HCT116 (cell line): Measurements from ENCODE around the gene MAL. TPM values are rescaled to one million over a fixed set of nuclear protein-coding genes. Genes with fewer than 3 reads are reported as not detected.

Experiments used
- ATAC-seq: fragments of 200-7000 bp; cut with Tn5 transposase; 2 replicates; pipeline ENCODE4 v1.9.1; 2020; ENCODE audit warnings: mild to moderate bottlenecking, moderate library complexity
- BruUV-seq: library from RNA; stranded (reverse); fragments of 400-500 nt; replicated peaks from 2 replicates; lab custom pipeline; 2021; lab: Mats Ljungman, UMichigan
- CTCF ChIA-PET: fragments of 300-600 bp; sonication (Branson Sonifier 250); formaldehyde crosslinking; loops from one replicate; lab custom pipeline; 2021; ENCODE audit warnings: antibody characterized with exemption; lab: Charles Lee
- POLR2A ChIA-PET: fragments of 300-600, 350-600 bp; sonication (Branson Sonifier 250); formaldehyde crosslinking; loops from one replicate; lab custom pipeline; 2021; ENCODE audit warnings: antibody characterized with exemption; lab: Charles Lee
- RAD21 ChIA-PET, 2 experiments: fragments of 300-600 bp; sonication (Branson Sonifier 250); formaldehyde crosslinking; loops; one replicate each; lab custom pipeline; 2023; ENCODE audit warnings: low total read pairs in 2 of 2; ENCODE audit not compliant: uncharacterized antibody in 2 of 2, unreplicated experiment in 2 of 2, low non-redundant PET in 1 of 2; lab: Charles Lee
- DNase-seq: peaks from one replicate; pipeline ENCODE4 v3.0.0-alpha.2; 2010; ENCODE audit warnings: low read depth, low spot score
- H2AFZ ChIP-seq: fragments of 200-600 bp; shearing (Covaris generic), sonication (generic); 2 replicates; pipeline ENCODE4 v1.6.1; 2017; ENCODE audit warnings: low read depth, mixed run types, mixed read lengths, antibody characterized with exemption, low read length; ENCODE audit not compliant: poor library complexity, severe bottlenecking
- H3K27ac ChIP-seq: 2 replicates; pipeline ENCODE4 v1.5.1; 2012; ENCODE audit warnings: low read depth, low read length
- H3K27me3 ChIP-seq: fragments of 200-600 bp; sonication (generic); 2 replicates; pipeline ENCODE4 v1.6.1; 2016; ENCODE audit warnings: mixed run types, low read length, mixed read lengths; ENCODE audit not compliant: insufficient read depth
- H3K36me3 ChIP-seq, 2 experiments: fragments of 200-500 bp in 1 of 2; fragments of 200-600 bp in 1 of 2; sonication (Bioruptor generic) in 1 of 2; sonication (generic) in 1 of 2; 2 replicates each; pipeline versions ENCODE4 v1.5.1 to v1.6.1; 2014 to 2016; ENCODE audit warnings: low read length in 2 of 2, inconsistent platforms in 1 of 2, mixed read lengths in 1 of 2, mixed run types in 1 of 2; ENCODE audit not compliant: insufficient read depth in 2 of 2, control insufficient read depth in 1 of 2
- H3K4me1 ChIP-seq, 2 experiments: fragments of 200-600 bp in 1 of 2; sonication (generic) in 1 of 2; 2 replicates each; pipeline versions ENCODE4 v1.5.1 to v1.6.1; 2012 to 2017; ENCODE audit warnings: low read length in 2 of 2, inconsistent platforms in 1 of 2, mild to moderate bottlenecking in 1 of 2, mixed read lengths in 1 of 2, mixed run types in 1 of 2, moderate library complexity in 1 of 2; ENCODE audit not compliant: insufficient read depth in 2 of 2, control insufficient read depth in 1 of 2
- H3K4me2 ChIP-seq: fragments of 200-600 bp; sonication (generic); 2 replicates; pipeline ENCODE4 v1.6.1; 2017; ENCODE audit warnings: mixed run types, low read length, mixed read lengths
- H3K4me3 ChIP-seq, 2 experiments: fragments of 200-600 bp in 1 of 2; sonication (generic) in 1 of 2; replicated peaks in 1 of 2; 2 replicates each; pipeline ENCODE4 v1.5.1; 2011 to 2016; ENCODE audit warnings: low read length in 2 of 2, control low read depth in 1 of 2, low read depth in 1 of 2, mild to moderate bottlenecking in 1 of 2, mixed read lengths in 1 of 2, mixed run types in 1 of 2
- H3K79me2 ChIP-seq: fragments of 200-600 bp; sonication (generic); 2 replicates; pipeline ENCODE4 v1.6.1; 2017; ENCODE audit warnings: mild to moderate bottlenecking, mixed run types, low read length, moderate library complexity, mixed read lengths; ENCODE audit not compliant: insufficient read depth
- H3K9ac ChIP-seq: fragments of 200-600 bp; sonication (generic); 2 replicates; pipeline ENCODE4 v1.6.1; 2016; ENCODE audit warnings: low read length, mixed read lengths
- H3K9me2 ChIP-seq: fragments of 200-600 bp; sonication (generic), shearing (Covaris generic); 2 replicates; pipeline ENCODE4 v1.6.1; 2017; ENCODE audit warnings: mixed run types, mild to moderate bottlenecking, moderate library complexity; ENCODE audit not compliant: insufficient read depth
- H3K9me3 ChIP-seq, 2 experiments: fragments of 200-500 bp in 1 of 2; fragments of 200-600 bp in 1 of 2; sonication (Bioruptor generic) in 1 of 2; sonication (generic) in 1 of 2; 2 replicates each; pipeline ENCODE4 v1.6.1; 2014 to 2017; ENCODE audit warnings: low read length in 2 of 2, mixed read lengths in 2 of 2, inconsistent platforms in 1 of 2, low read depth in 1 of 2, mild to moderate bottlenecking in 1 of 2, mixed run types in 1 of 2, moderate library complexity in 1 of 2; ENCODE audit not compliant: control insufficient read depth in 1 of 2, insufficient read depth in 1 of 2
- H4K20me1 ChIP-seq: fragments of 200-600 bp; sonication (generic), shearing (Covaris generic); 2 replicates; pipeline ENCODE4 v1.6.1; 2017; ENCODE audit warnings: mixed run types, mild to moderate bottlenecking, moderate library complexity; ENCODE audit not compliant: insufficient read depth
- CEBPB ChIP-seq: IDR thresholded peaks from 2 replicates; pipeline ENCODE4 v1.6.1; 2012; ENCODE audit warnings: low read depth
- EGR1 ChIP-seq: IDR thresholded peaks from 2 replicates; pipeline ENCODE4 v1.6.1; 2012; ENCODE audit warnings: low read depth
- EZH2 ChIP-seq: fragments of 200-600 bp; sonication (generic); IDR thresholded peaks from 2 replicates; pipeline ENCODE4 v1.6.1; 2017; ENCODE audit warnings: antibody characterized with exemption, mixed run types
- EZH2phosphoT487 ChIP-seq: fragments of 200-600 bp; IDR thresholded peaks from 2 replicates; pipeline ENCODE4 v1.6.1; 2018; ENCODE audit warnings: antibody characterized with exemption, borderline replicate concordance
- FOSL1 ChIP-seq: IDR thresholded peaks from 2 replicates; pipeline ENCODE4 v1.6.1; 2012; ENCODE audit warnings: low read depth
- JUND ChIP-seq: IDR thresholded peaks from 2 replicates; pipeline ENCODE4 v1.6.1; 2012
- POLR2A ChIP-seq: IDR thresholded peaks from 2 replicates; pipeline ENCODE4 v1.7.0; 2011; ENCODE audit warnings: borderline replicate concordance; ENCODE audit not compliant: insufficient read depth, insufficient read length; ENCODE audit errors: extremely low read depth
- POLR2AphosphoS5 ChIP-seq: IDR thresholded peaks from 2 replicates; pipeline ENCODE4 v1.6.1; 2011; ENCODE audit warnings: mild to moderate bottlenecking, low read depth, low read length, moderate library complexity
- RAD21 ChIP-seq: IDR thresholded peaks from 2 replicates; pipeline ENCODE4 v1.6.1; 2012; ENCODE audit warnings: low read depth, mild to moderate bottlenecking
- SP1 ChIP-seq: IDR thresholded peaks from 2 replicates; pipeline ENCODE4 v1.6.1; 2012; ENCODE audit warnings: low read depth
- TCF7L2 ChIP-seq: IDR thresholded peaks from 2 replicates; pipeline ENCODE4 v1.7.0; 2011; ENCODE audit warnings: borderline replicate concordance, inconsistent platforms; ENCODE audit not compliant: insufficient read depth, insufficient read length; ENCODE audit errors: extremely low read depth
- YY1 ChIP-seq: IDR thresholded peaks from 2 replicates; pipeline ENCODE4 v1.6.1; 2011; ENCODE audit warnings: low read length, low read depth, moderate library complexity, mild to moderate bottlenecking; ENCODE audit not compliant: insufficient replicate concordance; ENCODE audit errors: extremely low read depth
- ZFX ChIP-seq: fragments of 450-650 bp; IDR thresholded peaks from 2 replicates; pipeline ENCODE4 v1.6.1; 2017
- intact Hi-C: fragments of 100-400 bp; cut with micrococcal nuclease; formaldehyde crosslinking; loops from 2 replicates; pipeline ENCODE4 v1.10.0; 2022
- total RNA-seq: library from RNA; stranded (reverse); gene quantifications from one replicate; pipeline ENCODE4 v1.2.1, GENCODE V29; 2021; ENCODE audit not compliant: unreplicated experiment
- TF ChIP-seq, protein P1 (sequence below): IDR thresholded peaks from 2 replicates; pipeline ENCODE4 v1.6.1; 2011; ENCODE audit warnings: mild to moderate bottlenecking, low read length, moderate library complexity; ENCODE audit not compliant: insufficient replicate concordance; ENCODE audit errors: extremely low read depth
- TF ChIP-seq, protein P2 (sequence below): IDR thresholded peaks from 2 replicates; pipeline ENCODE4 v1.6.1; 2012; ENCODE audit warnings: low read depth

Gene MAL
- total RNA-seq, 1 experiment from 2014 or later, result not detected

DNA sequence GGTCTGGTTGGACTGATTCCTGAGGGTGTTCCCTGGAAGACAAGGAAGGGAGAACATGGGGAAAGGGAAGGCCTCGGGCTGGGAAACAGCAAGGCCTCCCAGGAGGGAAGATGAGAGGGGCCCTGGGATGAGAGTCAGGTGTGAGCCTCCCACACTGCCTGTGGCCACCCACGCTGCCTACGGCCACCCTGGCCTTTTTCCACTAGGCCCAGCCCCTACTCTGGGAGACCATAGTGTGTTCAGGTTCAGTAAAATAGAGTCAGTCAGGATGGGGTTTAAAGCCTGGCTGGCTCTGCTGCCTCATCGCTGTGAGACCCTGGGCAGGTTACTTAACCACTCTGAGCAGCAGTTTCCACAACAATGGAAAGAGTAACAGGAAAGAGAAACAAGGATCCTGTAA lies 47.7 kb upstream of the MAL start (continued):
- TF ChIP-seq, protein P1, sequence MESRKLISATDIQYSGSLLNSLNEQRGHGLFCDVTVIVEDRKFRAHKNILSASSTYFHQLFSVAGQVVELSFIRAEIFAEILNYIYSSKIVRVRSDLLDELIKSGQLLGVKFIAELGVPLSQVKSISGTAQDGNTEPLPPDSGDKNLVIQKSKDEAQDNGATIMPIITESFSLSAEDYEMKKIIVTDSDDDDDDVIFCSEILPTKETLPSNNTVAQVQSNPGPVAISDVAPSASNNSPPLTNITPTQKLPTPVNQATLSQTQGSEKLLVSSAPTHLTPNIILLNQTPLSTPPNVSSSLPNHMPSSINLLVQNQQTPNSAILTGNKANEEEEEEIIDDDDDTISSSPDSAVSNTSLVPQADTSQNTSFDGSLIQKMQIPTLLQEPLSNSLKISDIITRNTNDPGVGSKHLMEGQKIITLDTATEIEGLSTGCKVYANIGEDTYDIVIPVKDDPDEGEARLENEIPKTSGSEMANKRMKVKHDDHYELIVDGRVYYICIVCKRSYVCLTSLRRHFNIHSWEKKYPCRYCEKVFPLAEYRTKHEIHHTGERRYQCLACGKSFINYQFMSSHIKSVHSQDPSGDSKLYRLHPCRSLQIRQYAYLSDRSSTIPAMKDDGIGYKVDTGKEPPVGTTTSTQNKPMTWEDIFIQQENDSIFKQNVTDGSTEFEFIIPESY, result no peak
- TF ChIP-seq CEBPB, result no peak
- TF ChIP-seq FOSL1, result no peak
- no peak for TF ChIP-seq YY1
- no peak for TF ChIP-seq POLR2AphosphoS5

DNA sequence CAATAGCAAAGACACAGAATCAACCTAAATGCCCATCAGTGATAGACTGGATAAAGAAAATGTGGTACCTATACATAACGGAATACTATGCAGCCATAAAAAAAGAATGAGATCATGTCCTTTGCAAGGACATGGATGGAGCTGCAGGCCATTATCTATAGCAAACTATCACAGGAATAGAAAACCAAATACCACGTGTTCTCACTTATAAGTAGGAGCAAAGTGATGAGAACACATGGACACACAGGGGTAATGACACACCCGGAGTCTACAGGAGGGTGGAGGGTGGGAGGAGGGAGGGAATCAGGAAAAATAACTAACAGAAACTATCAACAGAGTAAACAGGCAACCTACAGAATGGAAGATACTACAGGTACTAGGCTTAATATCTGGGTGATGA lies 46.6 kb upstream of the MAL start:
- ChIA-PET CTCF (no interaction called here), POLR2A (no interaction called here), RAD21 (no interaction called here)
- H3K9me3 ChIP-seq, result no peaks in the 10 kb centered on the region
- H3K36me3 ChIP-seq, result no peaks in the 10 kb centered on the region
- no peak overlapping the region for H3K9ac ChIP-seq
- DNase-seq, result no peak
- intact Hi-C loops, result no loop called here
- no TSS peak for BruUV-seq
- H3K27ac ChIP-seq, result no peak overlapping the region
- TF ChIP-seq POLR2AphosphoS5 (no peak), FOSL1 (no peak), POLR2A (no peak), EZH2 (no peak), ZFX (no peak), SP1 (no peak), JUND (no peak), EGR1 (no peak), CEBPB (no peak), EZH2phosphoT487 (no peak), TCF7L2 (no peak), RAD21 (no peak)
- TF ChIP-seq, protein P2, sequence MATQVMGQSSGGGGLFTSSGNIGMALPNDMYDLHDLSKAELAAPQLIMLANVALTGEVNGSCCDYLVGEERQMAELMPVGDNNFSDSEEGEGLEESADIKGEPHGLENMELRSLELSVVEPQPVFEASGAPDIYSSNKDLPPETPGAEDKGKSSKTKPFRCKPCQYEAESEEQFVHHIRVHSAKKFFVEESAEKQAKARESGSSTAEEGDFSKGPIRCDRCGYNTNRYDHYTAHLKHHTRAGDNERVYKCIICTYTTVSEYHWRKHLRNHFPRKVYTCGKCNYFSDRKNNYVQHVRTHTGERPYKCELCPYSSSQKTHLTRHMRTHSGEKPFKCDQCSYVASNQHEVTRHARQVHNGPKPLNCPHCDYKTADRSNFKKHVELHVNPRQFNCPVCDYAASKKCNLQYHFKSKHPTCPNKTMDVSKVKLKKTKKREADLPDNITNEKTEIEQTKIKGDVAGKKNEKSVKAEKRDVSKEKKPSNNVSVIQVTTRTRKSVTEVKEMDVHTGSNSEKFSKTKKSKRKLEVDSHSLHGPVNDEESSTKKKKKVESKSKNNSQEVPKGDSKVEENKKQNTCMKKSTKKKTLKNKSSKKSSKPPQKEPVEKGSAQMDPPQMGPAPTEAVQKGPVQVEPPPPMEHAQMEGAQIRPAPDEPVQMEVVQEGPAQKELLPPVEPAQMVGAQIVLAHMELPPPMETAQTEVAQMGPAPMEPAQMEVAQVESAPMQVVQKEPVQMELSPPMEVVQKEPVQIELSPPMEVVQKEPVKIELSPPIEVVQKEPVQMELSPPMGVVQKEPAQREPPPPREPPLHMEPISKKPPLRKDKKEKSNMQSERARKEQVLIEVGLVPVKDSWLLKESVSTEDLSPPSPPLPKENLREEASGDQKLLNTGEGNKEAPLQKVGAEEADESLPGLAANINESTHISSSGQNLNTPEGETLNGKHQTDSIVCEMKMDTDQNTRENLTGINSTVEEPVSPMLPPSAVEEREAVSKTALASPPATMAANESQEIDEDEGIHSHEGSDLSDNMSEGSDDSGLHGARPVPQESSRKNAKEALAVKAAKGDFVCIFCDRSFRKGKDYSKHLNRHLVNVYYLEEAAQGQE, result no peak
- no peaks in the 10 kb centered on the region for H3K79me2 ChIP-seq
- no peak for ATAC-seq
- H3K4me2 ChIP-seq, result no peak overlapping the region
- H4K20me1 ChIP-seq, result no peaks in the 10 kb centered on the region
- H3K27me3 ChIP-seq, result peaks cover 28% of the 10 kb centered on the region
- no peaks in the 10 kb centered on the region for H3K9me2 ChIP-seq
- no peak overlapping the region for H2AFZ ChIP-seq
- H3K4me3 ChIP-seq, result no peak overlapping the region
- H3K4me1 ChIP-seq, result no peaks in the 10 kb centered on the region
